Activated CD8-positive, alpha-beta memory T cell treated with anti-CD3 and anti-CD28 coated beads, Interleukin-2, amount 50 U/mL, for 24 hours (primary cell): ENCODE results near the gene PRPF19.

Source experiments
- DNase-seq: peaks from one replicate; pipeline ENCODE4 v3.0.0-alpha.2; 2020; ENCODE audit errors: extremely low read depth

Gene PRPF19

GRCh38 chr11:60858731-60859464 lies 47.5 kb downstream of the PRPF19 start:
- DNase-seq: no peak

GRCh38 chr11:60858236-60858635 lies 48.1 kb downstream of the PRPF19 start:
- no peak for DNase-seq

- no peak for DNase-seq
These were observed 48.8 kb downstream of the PRPF19 start for GRCh38 chr11:60857378-60858232.

- DNase-seq: no peak
These were observed 50.4 kb downstream of the PRPF19 start, which contains the start of gene PTGDR2 for GRCh38 chr11:60855726-60856633. Gene PTGDR2 (minus strand): TSS chr11:60855950. CDS start chr11:60853722, 2,228 bp downstream.

- no peak for DNase-seq
These were observed 51.3 kb downstream of the PRPF19 start for GRCh38 chr11:60854847-60855725.

- no peak for DNase-seq
These were observed 52.1 kb downstream of the PRPF19 start for GRCh38 chr11:60854140-60854846.

- DNase-seq: no peak
These were observed 53.1 kb downstream of the PRPF19 start for GRCh38 chr11:60852982-60853950.

- no peak for DNase-seq
These were observed 54.0 kb downstream of the PRPF19 start for GRCh38 chr11:60852117-60852981.

GRCh38 chr11:60851327-60852104 lies 54.9 kb downstream of the PRPF19 start:
- no peak for DNase-seq

GRCh38 chr11:60849641-60850520 lies 56.5 kb downstream of the PRPF19 start:
- DNase-seq: no peak

GRCh38 chr11:60848714-60849151 lies 57.7 kb downstream of the PRPF19 start:
- DNase-seq: no peak

- no peak for DNase-seq
These were observed 58.5 kb downstream of the PRPF19 start for GRCh38 chr11:60847896-60848295.

GRCh38 chr11:60847281-60847680 lies 59.1 kb downstream of the PRPF19 start:
- no peak for DNase-seq

- DNase-seq: no peak
These were observed 61.0 kb downstream of the PRPF19 start for GRCh38 chr11:60845338-60845737.

- no peak for DNase-seq
These were observed 61.5 kb downstream of the PRPF19 start for GRCh38 chr11:60844870-60845221.
